Measurements from ENCODE around the gene TPST1.
"Not testable (repeated sequence)": the region's sequence is repeated elsewhere in the genome, so short reads cannot be mapped to it uniquely, and the experiment has no call there.

The TPST1 gene

DNA sequence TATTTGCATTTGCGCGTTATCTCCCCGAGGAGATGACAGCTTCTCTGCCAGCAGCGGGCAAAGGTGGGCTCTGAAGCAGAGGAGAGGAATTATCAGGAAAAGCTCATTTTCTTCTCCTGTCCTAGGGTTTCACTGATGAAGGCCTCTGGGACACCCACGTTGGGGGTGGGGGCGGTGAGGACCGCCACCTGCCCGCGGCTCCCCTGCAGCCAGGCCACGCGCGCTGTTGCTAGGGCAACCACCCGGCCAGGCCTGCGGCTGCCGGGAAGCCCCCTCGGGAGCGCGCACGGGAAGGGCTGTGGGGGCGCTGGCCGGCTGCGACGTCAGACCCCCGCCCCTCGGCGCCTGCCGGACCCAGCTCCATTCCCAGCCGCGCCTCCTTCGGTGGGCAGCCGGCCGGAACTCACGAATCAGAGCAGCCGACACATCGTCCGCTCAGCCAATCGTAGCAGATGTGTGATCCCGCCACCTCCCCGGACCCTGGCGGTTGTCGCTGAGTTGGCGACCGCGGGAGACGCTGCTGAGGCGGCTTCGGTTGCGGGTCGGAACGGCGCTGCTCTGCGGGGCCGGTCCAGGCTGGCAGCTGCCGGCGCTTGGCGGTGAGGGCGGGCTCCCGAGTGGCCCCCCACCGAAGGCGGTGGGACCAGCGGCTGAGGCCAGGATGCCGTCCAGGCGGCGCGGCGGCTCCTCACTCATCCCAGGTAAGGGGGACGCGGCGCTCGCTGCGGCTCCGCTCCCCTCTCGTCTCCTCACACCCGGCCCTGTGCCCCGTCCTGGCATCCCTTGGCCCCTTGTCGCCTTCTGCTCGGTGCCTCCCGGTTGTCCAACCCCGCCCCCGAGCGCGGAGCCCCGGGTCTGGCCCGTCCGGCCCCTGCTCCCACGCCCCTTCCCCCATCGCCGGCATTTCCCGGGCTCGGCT is at the start of gene TPST1:
Gene TPST1, plus strand, starts transcription at position 513 of the 919 bp plus-strand sequence. CDS start 35,092 bp downstream, outside the sequence.
- Histone ChIP-seq H3K27me3 (ENCODE audit: insufficient read depth, low read length, poor library complexity) (peaks cover 15% of the 10 kb centered on the region), H3K79me2 (ENCODE audit: insufficient read depth, low read length) (no peaks in the 10 kb centered on the region), H2AFZ (ENCODE audit: low read depth, low read length) (no peak within 1 kb of the TSS), H3K4me2 (ENCODE audit: insufficient read depth, low read length) (no peak within 1 kb of the TSS), H3K4me3 (ENCODE audit: low read depth in 1 of 2, low read length in 2 of 2) (no peak within 1 kb of the TSS), H4K20me1 (ENCODE audit: insufficient read depth, low read length) (no peaks in the 10 kb centered on the region), H3K4me1 (ENCODE audit: insufficient read depth, low read length) (no peaks in the 10 kb centered on the region), H3K9me3 (ENCODE audit: insufficient read depth, low read length, severe bottlenecking) (no peaks in the 10 kb centered on the region), H3K27ac (ENCODE audit: low read length) (no peak within 1 kb of the TSS), H3K36me3 (ENCODE audit: insufficient read depth, low read length) (no peaks in the 10 kb centered on the region), H3K9ac (ENCODE audit: low read depth, low read length) (no peak within 1 kb of the TSS)
- no peak for DNase-seq
- ATAC-seq (ENCODE audit: insufficient read depth, low read depth) = no peak
- no peak for TF ChIP-seq EZH2 (IDR thresholded peaks at IDR 0.05; ENCODE audit: borderline replicate concordance, low read depth, low read length, severe bottlenecking)
- TF ChIP-seq, protein P1, sequence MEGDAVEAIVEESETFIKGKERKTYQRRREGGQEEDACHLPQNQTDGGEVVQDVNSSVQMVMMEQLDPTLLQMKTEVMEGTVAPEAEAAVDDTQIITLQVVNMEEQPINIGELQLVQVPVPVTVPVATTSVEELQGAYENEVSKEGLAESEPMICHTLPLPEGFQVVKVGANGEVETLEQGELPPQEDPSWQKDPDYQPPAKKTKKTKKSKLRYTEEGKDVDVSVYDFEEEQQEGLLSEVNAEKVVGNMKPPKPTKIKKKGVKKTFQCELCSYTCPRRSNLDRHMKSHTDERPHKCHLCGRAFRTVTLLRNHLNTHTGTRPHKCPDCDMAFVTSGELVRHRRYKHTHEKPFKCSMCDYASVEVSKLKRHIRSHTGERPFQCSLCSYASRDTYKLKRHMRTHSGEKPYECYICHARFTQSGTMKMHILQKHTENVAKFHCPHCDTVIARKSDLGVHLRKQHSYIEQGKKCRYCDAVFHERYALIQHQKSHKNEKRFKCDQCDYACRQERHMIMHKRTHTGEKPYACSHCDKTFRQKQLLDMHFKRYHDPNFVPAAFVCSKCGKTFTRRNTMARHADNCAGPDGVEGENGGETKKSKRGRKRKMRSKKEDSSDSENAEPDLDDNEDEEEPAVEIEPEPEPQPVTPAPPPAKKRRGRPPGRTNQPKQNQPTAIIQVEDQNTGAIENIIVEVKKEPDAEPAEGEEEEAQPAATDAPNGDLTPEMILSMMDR (IDR thresholded peaks at IDR 0.05; ENCODE audit: borderline replicate concordance, extremely low read depth, low read length, poor library complexity, severe bottlenecking) = no peak

DNA sequence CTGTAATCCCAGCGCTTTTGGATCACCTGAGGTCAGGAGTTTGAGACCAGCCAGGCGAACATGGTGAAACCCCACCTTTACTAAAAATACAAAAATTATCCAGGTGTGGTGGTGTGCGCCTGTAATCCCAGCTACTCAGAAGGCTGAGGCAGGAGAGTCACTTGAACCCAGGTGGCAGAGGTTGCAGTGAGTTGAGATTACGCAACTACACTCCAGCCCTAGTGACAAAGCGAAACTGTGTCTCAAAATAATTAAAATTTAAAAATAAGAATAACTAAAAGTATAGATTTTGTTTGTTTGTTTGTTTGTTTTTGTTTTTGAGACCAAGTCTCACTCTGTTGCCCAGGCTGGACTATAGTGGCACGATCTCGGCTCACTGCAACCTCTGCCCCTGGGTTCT is 49.1 kb upstream of the TPST1 start:
- not testable (repeated sequence) for H3K27me3 ChIP-seq (ENCODE audit: insufficient read depth, low read length, poor library complexity); H3K4me2 ChIP-seq (ENCODE audit: insufficient read depth, low read length); H3K9ac ChIP-seq (ENCODE audit: low read depth, low read length); H4K20me1 ChIP-seq (ENCODE audit: insufficient read depth, low read length); ATAC-seq (ENCODE audit: insufficient read depth, low read depth); H3K79me2 ChIP-seq (ENCODE audit: insufficient read depth, low read length); H2AFZ ChIP-seq (ENCODE audit: low read depth, low read length); H3K4me1 ChIP-seq (ENCODE audit: insufficient read depth, low read length); H3K4me3 ChIP-seq (ENCODE audit: low read depth in 1 of 2, low read length in 2 of 2); H3K27ac ChIP-seq (ENCODE audit: low read length); H3K9me3 ChIP-seq (ENCODE audit: insufficient read depth, low read length, severe bottlenecking); DNase-seq
- peaks cover 69% of the 10 kb centered on the region for H3K36me3 ChIP-seq (ENCODE audit: insufficient read depth, low read length)

DNA sequence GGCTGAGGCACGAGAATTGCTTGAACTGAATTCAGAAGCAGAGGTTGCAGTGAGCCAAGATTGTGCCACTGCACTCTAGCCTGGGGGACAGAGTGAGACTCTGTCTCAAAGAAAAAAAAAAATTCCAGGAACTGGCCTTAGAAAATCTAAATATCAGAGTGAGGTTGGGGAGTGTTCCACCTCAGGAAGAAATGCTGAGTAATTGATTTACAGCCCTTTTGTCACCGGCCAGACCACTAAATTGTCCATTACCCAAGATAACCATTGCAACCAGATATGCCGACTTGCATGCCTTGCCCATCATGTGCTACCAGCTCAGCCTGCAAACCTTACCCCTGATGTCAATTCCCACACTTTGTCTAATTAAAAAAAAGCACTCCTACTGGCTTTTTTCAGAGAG is 48.1 kb upstream of the TPST1 start:
- Histone ChIP-seq H3K4me3 (ENCODE audit: low read depth in 1 of 2, low read length in 2 of 2) (no peak overlapping the region), H3K79me2 (ENCODE audit: insufficient read depth, low read length) (no peaks in the 10 kb centered on the region)
- DNase-seq = no peak

DNA sequence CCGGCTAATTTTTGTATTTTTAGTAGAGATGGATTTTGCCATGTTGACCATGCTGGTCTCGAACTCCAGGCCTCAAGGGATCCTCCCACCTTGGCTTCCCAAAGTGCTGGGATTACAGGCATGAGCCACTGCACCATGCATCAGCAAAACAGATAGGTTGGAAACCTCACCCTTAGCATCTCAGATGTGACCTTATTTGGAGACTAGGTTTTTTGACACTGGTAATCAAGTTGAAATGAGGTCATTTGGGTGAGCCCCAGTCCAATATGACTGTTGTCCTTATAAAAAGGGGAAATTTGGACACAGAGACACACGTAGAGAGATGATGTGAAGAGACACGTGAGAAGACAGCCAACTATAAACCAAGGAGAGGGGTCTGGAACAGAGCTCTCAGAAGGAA is 42.5 kb upstream of the TPST1 start:
- no peak overlapping the region for H3K4me2 ChIP-seq (ENCODE audit: insufficient read depth, low read length)
- H3K27ac ChIP-seq (ENCODE audit: low read length) = no peak overlapping the region
- H3K9me3 ChIP-seq (ENCODE audit: insufficient read depth, low read length, severe bottlenecking) = no peaks in the 10 kb centered on the region
- H3K9ac ChIP-seq (ENCODE audit: low read depth, low read length) = no peak overlapping the region
- no peaks in the 10 kb centered on the region for H3K27me3 ChIP-seq (ENCODE audit: insufficient read depth, low read length, poor library complexity)
- H4K20me1 ChIP-seq (ENCODE audit: insufficient read depth, low read length) = no peaks in the 10 kb centered on the region
- no peak overlapping the region for H3K4me3 ChIP-seq (ENCODE audit: low read depth in 1 of 2, low read length in 2 of 2)
- no peak overlapping the region for H2AFZ ChIP-seq (ENCODE audit: low read depth, low read length)
- no peaks in the 10 kb centered on the region for H3K79me2 ChIP-seq (ENCODE audit: insufficient read depth, low read length)
- ATAC-seq (ENCODE audit: insufficient read depth, low read depth) (no peak), DNase-seq (no peak)
- TF ChIP-seq EZH2 (IDR thresholded peaks at IDR 0.05; ENCODE audit: borderline replicate concordance, low read depth, low read length, severe bottlenecking) = no peak
- TF ChIP-seq, protein P1 (IDR thresholded peaks at IDR 0.05; ENCODE audit: borderline replicate concordance, extremely low read depth, low read length, poor library complexity, severe bottlenecking) = no peak
- H3K36me3 ChIP-seq (ENCODE audit: insufficient read depth, low read length) = peaks cover 11% of the 10 kb centered on the region
- H3K4me1 ChIP-seq (ENCODE audit: insufficient read depth, low read length) = no peaks in the 10 kb centered on the region

More for the DNA sequence above, 48.1 kb upstream of the TPST1 start:
- no peak overlapping the region for H3K27ac ChIP-seq (ENCODE audit: low read length)
- no peaks in the 10 kb centered on the region for H3K4me1 ChIP-seq (ENCODE audit: insufficient read depth, low read length)
- H3K4me2 ChIP-seq (ENCODE audit: insufficient read depth, low read length) = no peak overlapping the region
- peaks cover 61% of the 10 kb centered on the region for H3K36me3 ChIP-seq (ENCODE audit: insufficient read depth, low read length)
- no peaks in the 10 kb centered on the region for H3K27me3 ChIP-seq (ENCODE audit: insufficient read depth, low read length, poor library complexity)
- H2AFZ ChIP-seq (ENCODE audit: low read depth, low read length) = no peak overlapping the region
- H3K9me3 ChIP-seq (ENCODE audit: insufficient read depth, low read length, severe bottlenecking) = no peaks in the 10 kb centered on the region
- TF ChIP-seq, protein P1 (IDR thresholded peaks at IDR 0.05; ENCODE audit: borderline replicate concordance, extremely low read depth, low read length, poor library complexity, severe bottlenecking) = no peak
- TF ChIP-seq EZH2 (IDR thresholded peaks at IDR 0.05; ENCODE audit: borderline replicate concordance, low read depth, low read length, severe bottlenecking) = no peak
- ATAC-seq (ENCODE audit: insufficient read depth, low read depth) = no peak
- no peaks in the 10 kb centered on the region for H4K20me1 ChIP-seq (ENCODE audit: insufficient read depth, low read length)
- H3K9ac ChIP-seq (ENCODE audit: low read depth, low read length) = no peak overlapping the region
